Activated CD8-positive, alpha-beta memory T cell treated with anti-CD3 and anti-CD28 coated beads for 4 hours (primary cell): ENCODE data around the gene NKIRAS2.

Experiments used
- DNase-seq, 2 donors: peaks; one replicate each; pipeline ENCODE4 v3.0.0-alpha.2; 2020; ENCODE audit warnings: low read depth in 2 of 2

The NKIRAS2 gene

DNA sequence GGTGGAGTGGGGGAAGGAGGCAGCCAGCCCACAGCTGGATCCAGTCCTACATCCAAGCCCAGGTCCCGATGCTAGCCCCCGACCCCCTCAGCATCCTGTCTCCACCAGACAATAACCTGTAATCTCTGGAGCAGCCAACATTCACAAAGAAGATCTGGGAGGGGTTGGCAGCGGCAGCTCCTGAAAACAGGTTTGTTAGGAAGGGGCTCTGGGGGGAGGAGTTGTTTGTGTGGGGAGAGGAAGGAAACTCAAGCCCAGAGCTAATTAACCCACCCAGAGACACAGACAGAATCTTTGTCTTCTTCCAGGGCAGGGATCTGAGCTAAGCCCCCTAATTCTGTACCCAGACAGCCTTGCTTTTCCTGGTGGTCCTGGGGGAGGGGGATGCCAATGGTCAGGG, 35.1 kb downstream of the NKIRAS2 start:
- DNase-seq = no peak

DNA sequence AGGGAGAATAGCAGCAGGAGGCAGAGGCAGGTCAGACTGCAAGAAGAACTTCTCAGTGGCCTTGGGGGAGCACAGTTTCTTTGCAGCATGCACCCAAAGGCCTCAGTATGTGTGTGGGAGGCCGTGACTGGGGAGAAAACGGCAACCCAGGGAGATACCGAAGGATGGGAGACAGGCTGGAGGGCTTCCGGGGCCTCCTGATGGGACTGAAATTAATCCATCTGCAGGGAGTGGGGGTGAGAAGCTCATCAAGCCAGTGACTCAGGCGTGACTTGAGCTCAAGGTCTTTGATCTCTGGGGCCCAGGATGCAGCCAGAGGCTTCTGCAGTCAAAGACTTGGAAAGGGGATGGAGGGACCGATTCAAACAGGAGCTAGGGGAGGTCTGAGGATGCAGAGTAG, 35.6 kb downstream of the NKIRAS2 start:
- DNase-seq = no peak

DNA sequence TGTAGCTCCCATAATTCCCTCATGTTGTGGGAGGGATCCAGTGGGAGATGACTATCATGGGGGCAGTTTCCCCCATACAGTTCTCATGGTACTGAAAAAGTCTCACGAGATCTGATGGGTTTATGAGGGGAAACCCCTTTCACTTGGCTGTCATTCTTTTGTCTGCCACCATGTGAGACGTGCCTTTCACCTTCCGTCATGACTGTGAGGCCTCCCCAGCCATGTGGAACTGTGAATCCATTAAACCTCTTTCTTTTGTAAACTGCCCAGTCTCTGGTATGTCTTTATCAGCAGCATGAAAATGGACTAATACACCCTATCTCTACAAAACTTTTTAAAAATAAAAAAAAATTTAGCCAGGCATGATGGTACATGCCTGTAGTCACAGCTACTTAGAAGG, 36.7 kb downstream of the NKIRAS2 start:
- no peak for DNase-seq

DNA sequence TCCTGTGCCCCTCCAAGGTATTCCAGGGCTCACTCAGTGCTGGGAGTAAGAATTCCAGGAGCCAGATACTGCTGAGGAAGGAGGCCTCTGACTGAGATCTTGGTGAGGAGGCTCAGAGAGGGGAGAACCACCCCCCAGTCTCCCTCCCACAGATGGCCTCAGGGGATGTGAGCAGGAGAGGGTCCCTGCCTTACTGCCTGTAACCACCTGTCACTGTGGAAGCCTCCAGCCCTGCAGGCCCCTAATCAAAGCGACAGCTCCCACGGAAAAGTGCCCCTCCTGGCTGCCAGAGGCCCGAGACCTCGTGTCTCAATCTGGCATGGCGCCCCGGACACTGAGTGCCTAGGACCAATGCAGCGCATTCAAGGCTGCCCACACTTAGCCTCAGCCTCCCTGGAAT, 38.2 kb downstream of the NKIRAS2 start:
- no peak for DNase-seq

DNA sequence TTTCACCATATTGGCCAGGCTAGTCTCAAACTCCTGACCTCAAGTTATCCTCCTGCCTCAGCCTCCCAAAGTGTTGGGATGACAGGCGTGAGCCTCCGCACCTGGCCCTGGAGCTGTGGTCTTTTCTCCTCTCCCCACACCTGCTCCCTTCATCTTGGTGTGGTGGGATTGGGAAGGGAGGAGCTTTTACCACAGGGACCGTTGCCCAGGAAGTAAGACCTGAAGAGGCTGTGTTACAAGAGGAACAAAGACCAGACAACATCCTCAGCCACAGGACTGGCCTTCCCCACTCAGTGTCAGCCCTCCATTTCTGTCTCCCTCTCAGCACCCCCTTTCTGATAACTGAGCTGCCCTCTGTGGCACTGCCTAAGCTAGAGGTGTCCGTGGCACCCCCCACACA, 39.9 kb downstream of the NKIRAS2 start:
- DNase-seq = no peak

DNA sequence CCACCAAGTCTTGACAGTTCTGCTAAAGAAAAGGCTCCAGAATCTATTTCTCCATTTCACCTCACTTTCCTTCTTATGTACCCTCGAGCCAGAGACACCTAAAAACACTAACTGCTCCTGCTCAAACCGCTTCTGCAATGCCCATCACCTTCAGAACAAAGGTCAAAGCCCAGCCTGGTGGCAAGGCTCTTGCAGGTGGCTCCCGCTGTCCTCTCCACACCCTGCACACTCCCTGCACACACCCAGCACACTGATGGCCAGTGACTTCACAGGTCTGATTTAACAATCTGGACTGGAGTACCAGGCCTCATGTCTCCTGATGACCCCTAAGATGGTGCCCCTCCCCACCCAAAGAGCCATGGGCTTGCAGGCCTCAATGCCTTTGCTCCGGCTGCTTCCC, 40.3 kb downstream of the NKIRAS2 start:
- no peak for DNase-seq

DNA sequence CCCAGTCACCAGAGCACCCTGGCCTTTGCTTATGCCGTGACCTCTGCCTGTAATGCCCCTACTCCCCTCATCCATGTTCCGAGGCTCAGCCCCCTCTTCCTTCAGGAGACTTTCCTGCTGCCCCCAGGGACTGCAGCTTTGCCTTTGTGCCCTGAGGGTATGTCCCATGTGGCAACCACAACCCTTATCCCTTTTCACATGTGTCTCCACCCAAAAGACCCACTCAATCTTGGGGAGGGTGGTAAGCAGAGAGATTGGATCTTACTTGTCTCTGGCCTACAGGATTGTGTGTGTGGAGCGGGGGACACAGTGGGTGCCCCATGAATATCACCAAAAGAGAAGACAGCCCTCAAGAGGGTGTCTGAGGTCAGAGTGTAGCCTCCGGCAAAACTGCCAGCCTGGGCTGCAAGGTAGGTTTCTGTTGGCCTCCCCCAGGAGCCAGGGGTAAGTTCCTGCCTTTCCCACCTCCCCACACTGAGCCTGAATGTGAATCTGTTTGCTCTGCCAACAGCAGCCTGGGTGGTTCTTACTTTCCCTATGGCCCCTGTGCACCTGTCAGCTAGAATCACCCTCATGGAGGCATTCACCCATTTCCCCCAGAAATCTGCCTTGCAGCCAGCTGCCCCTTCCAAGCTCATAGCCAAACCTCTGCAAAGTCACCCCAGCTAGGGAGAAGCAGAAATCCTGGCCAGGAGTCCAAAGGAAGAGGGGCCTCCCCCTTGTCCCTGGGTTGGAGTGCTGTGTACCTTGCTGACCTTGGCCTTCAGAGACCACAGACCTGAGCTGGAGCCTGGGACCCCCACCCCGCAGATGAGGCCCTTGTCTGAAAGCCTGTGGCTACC, 42.0 kb downstream of the NKIRAS2 start:
- no peak for DNase-seq

DNA sequence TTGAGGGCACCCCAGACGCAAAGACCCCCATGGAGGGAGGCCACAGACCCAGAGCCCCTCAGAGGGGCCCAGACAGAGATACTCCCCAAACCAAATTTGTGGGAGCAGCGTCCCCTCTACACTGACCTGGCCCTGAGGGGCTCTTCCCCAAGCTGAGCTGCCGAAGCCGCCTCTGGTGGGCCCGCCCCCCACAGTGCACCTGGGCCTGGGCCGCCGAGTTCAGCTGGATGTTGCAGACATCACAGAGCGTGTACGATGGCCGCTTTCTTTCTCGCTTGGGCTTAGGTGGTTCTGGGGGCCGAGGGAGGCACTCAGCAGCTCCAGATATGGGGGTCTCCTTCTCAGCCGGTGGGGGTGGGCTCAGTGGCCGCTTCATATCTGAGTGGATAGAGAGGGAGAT, 42.8 kb downstream of the NKIRAS2 start:
- no peak for DNase-seq

DNA sequence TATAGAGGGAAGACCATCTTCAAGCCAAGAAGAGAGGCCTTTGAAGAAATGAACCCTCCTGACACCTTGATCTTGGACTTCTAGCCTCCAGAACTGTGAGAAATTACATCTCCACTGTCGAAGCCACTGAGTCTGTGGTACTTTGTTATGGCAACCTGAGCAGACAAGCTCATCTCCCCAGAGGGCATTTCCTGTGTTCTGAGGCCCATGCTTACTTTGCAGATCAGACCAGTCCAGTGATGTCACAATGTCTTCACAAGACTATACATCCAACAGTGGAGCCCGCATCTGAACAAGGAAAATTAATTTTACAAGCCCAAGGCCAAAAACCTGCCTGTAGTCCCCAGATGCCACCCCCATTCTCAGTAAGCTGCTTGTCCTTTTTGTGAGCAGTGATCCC, 45.3 kb downstream of the NKIRAS2 start:
- no peak for DNase-seq

DNA sequence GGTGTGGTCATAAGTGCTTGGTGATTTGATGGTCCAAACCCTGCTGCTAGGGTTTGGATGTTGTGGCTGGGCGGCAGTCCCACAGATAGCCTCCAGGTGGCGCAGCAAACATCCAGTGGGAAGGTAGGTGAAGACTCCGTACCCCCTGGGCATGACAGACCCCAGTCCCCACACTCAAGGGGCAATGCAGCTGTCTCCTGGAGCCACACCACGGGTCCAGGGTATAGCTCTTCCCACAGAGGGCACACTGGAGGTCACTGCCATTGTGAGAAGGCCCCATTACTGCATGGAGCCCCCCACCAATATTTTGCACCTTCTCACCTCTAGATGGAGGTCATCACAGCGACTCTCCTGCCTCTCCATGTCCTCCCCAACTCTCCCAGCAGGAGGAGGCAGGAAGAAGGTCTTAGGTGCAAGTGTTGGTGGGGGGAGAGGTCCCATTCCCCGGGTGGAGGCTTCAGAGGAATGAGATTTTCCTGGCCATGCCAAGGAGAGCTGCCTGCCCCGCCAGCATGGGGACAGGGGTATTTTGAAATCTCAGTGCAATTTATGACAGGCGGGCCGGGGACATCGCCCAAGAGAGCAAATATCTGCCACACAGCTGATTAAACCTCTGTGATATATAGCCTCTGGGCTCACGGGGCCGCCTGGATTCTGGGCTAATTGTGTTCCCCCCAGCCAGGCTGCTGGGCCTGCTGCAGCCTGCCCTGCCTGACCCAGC, 47.6 kb downstream of the NKIRAS2 start:
- peak; percentile 25 to 37 for DNase-seq

DNA sequence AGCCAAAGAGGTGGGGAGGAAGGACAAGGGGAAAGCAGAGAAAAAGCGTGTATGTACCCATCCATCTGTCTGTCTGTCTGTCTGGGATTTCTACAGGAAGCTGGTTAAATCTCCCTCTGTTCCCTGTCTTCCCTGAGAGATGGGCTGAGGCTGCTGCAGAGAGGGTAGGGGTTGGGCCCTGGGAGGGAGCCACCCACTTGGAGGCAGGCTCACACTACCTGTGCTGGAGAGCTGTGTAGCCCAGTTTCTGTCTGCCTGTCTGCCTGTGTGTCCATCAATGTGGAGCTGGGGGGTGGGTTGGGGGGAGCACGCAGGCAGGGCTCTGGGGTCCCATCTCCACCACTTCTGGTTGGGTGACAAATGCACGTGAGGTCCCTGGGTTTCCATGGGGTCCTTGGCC, 49.1 kb downstream of the NKIRAS2 start:
- DNase-seq = no peak

DNA sequence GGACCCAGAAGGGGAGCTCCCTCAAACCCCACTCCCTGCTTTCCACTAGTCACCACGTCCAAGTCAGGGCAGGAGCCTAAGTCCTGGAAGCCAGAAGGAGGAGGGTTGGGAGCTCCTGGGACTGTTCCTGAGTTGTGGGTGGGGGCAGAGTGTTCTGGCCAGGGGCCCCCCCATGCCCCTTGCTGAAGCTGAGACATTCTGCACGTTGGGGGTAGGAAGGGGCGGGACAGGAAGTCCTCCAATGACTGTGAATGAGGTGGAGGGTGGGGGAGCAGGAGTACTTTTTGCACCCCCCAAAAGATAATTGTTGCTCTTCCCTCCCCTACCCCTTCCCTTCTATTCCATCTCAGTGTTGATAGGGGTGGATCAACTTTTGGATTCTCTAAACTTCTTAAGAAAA, 51.9 kb downstream of the NKIRAS2 start:
- DNase-seq = no peak

DNA sequence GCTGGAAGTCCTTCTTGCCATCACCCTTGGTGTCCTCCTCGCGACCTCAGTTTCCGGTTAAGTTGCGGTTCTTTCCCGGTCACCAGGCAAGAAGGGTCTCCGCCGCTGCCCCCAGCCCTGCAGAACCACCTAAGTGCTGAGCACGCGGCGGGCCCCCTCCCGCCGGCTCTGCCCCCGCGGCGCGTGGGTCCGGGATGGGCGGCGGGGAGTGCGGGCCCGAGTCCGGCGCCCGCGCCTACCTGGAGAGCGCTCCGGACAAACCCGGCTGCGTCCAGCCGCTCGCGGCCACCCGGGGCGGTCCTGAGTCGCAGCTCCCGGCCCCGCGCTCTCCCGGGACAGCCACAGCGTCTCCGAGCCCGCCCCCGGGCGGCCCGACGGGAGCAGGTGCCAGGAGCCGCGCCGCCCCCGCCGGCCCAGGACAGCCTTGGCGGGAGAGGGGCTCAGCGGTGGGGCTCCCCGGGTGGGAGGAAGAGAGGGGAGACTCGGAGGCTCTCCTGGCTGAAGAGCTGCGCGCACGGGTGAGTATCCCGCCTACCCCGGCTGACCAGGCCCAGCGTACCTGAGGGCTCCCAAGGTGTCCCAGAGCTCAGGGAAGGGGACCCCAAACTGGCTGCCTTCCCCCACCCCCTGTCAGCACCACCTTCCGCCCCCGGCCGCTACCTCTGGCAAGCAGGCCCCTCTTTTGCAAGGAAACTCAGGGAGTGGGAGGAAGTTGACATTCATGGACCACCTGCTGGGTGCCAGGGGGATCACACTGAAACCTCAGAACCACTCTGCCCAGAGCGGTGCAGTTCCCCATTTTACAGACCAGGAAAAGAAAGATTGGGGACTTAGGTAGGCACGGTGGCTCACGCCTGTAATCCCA, 52.7 kb downstream of the NKIRAS2 start:
- no peak for DNase-seq
